ENCODE measurements around the gene DUS1L. TPM values are rescaled to one million over a fixed set of nuclear protein-coding genes. Genes with fewer than 3 reads are reported as not detected.

DUS1L gene
- total RNA-seq, 1 experiment from 2014 or later: 176 TPM

- DNase-seq (ENCODE audit: low read depth, low spot score) (no peak), ATAC-seq (no peak)
- Histone ChIP-seq H3K4me1 (ENCODE audit: control insufficient read depth in 1 of 2, insufficient read depth in 2 of 2, low read length in 2 of 2) (peaks cover 0 to 9% of the 10 kb centered on the region in 2 experiments; a peak in 2 of 4 replicates), H3K9me2 (ENCODE audit: insufficient read depth) (no peaks in the 10 kb centered on the region), H4K20me1 (ENCODE audit: insufficient read depth) (no peaks in the 10 kb centered on the region), H3K79me2 (ENCODE audit: insufficient read depth, low read length) (no peaks in the 10 kb centered on the region), H2AFZ (ENCODE audit: low read depth, low read length, poor library complexity, severe bottlenecking) (no peak overlapping the region), H3K27me3 (ENCODE audit: insufficient read depth, low read length) (no peaks in the 10 kb centered on the region), H3K36me3 (ENCODE audit: control insufficient read depth in 1 of 2, insufficient read depth in 2 of 2, low read length in 2 of 2) (peaks cover 0 to 2% of the 10 kb centered on the region in 2 experiments; a peak in 2 of 4 replicates), H3K9ac (ENCODE audit: low read length) (no peak overlapping the region), H3K4me3 (replicated peaks in 1 of 2; ENCODE audit: low read depth in 1 of 2, low read length in 2 of 2) (no peak overlapping the region), H3K27ac (ENCODE audit: low read depth, low read length) (no peak overlapping the region), H3K4me2 (ENCODE audit: low read length) (no peak overlapping the region), H3K9me3 (ENCODE audit: control insufficient read depth in 1 of 2, insufficient read depth in 1 of 2, low read depth in 1 of 2, low read length in 2 of 2) (no peaks in the 10 kb centered on the region)
- ChIA-PET CTCF (no interaction called here), POLR2A (interaction anchor here (0.6 kb wide), 1 partner anchor 40 kb away, joined by 3 read pairs; no protein-coding TSS in a partner anchor), RAD21 (ENCODE audit: low non-redundant PET in 1 of 2, low total read pairs in 2 of 2, uncharacterized antibody in 2 of 2, unreplicated experiment in 2 of 2) (no interaction called here)
- BruUV-seq (replicated peaks): no TSS peak
- intact Hi-C loops (cut with micrococcal nuclease): no loop called here
- TF ChIP-seq ZFX (IDR thresholded peaks at IDR 0.05): no peak
- TF ChIP-seq MAX (IDR thresholded peaks at IDR 0.05): no peak
- no peak for TF ChIP-seq ZNF274 (IDR thresholded peaks at IDR 0.05; ENCODE audit: low read depth, low read length)
- TF ChIP-seq EGR1 (IDR thresholded peaks at IDR 0.05; ENCODE audit: low read depth): no peak
- no peak for TF ChIP-seq ATF3 (IDR thresholded peaks at IDR 0.05)
- no peak for TF ChIP-seq ZBTB33 (IDR thresholded peaks at IDR 0.05; ENCODE audit: extremely low read depth, insufficient replicate concordance, low read length)
- TF ChIP-seq TCF7L2 (IDR thresholded peaks at IDR 0.05; ENCODE audit: borderline replicate concordance, extremely low read depth, insufficient read depth, insufficient read length): no peak
- TF ChIP-seq POLR2AphosphoS5 (IDR thresholded peaks at IDR 0.05; ENCODE audit: low read depth, low read length): no peak
- no peak for TF ChIP-seq CBX3 (IDR thresholded peaks at IDR 0.05; ENCODE audit: low read depth)
- TF ChIP-seq REST (IDR thresholded peaks at IDR 0.05; ENCODE audit: low read depth): no peak
- no peak for TF ChIP-seq SP1 (IDR thresholded peaks at IDR 0.05; ENCODE audit: low read depth)
These were observed 49.3 kb upstream of the DUS1L start for GRCh38 chr17:82114872-82115271.
